HFFc6 (cell line): ENCODE measurements around the gene BRD7. TPM values are rescaled to one million over a fixed set of nuclear protein-coding genes. Genes with fewer than 3 reads are reported as not detected.
A peak's percentile ranks its signal among the peaks of the same experiment; 100 is the strongest.

ENCODE experiments used
- DNase-seq: peaks from one replicate; pipeline ENCODE4 v3.0.0-alpha.2; 2018
- H3K27ac Mint-ChIP-seq: 2 replicates; pipeline ENCODE4 v1.8.0; 2020; ENCODE audit warnings: mild to moderate bottlenecking, mixed read lengths
- H3K27me3 Mint-ChIP-seq: 2 replicates; pipeline ENCODE4 v1.8.0; 2021; ENCODE audit warnings: mild to moderate bottlenecking, moderate library complexity, mixed read lengths; ENCODE audit not compliant: insufficient read depth
- H3K36me3 Mint-ChIP-seq: 2 replicates; pipeline ENCODE4 v1.8.0; 2021; ENCODE audit warnings: low read depth, mixed read lengths
- H3K4me1 Mint-ChIP-seq: 2 replicates; pipeline ENCODE4 v1.8.0; 2020; ENCODE audit warnings: low read depth, mixed read lengths
- H3K4me3 Mint-ChIP-seq: 2 replicates; pipeline ENCODE4 v1.8.0; 2020; ENCODE audit warnings: mild to moderate bottlenecking, moderate library complexity, mixed read lengths
- H3K9me3 Mint-ChIP-seq: 2 replicates; pipeline ENCODE4 v1.8.0; 2020; ENCODE audit warnings: mild to moderate bottlenecking, mixed read lengths
- total RNA-seq, 6 experiments: library from RNA; stranded (reverse); fragmentation: NEBNext Ultra II Directional; extraction: Animal tissue kit (Norgen Biotek cat#: 25700); gene quantifications; 2 replicates in 1 of 6; 3 replicates in 5 of 6; pipeline ENCODE4 v1.2.3, GENCODE V29; 2021
- TF ChIP-seq, protein P1 (sequence below): fragments of 200-600 bp; sonication (generic); IDR thresholded peaks from 2 replicates; pipeline ENCODE4 v1.5.0; 2021; ENCODE audit warnings: antibody characterized with exemption, mild to moderate bottlenecking

The BRD7 gene
- total RNA-seq, 6 experiments from 2014 or later: 50.5 to 65.0 (median 63.0) TPM

DNA sequence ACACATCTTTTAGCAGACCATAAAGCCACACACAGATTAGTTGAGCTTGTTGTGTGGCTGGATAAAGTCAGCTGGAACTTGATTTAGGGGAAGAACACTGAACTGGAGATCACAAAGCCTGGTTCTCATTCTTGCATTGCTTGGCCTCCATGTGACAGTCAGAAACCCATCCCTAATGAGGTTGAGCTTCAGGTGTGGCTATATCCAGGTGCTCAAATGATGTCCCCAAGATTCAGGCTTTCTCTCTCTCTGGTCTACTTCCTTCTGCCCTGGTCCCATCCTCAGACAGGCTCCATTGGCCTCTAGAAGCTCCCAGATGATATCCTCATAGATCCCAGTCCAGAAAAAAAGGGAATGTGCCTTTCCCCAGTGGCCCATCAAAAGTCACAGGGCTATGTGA lies 9.6 kb upstream of the BRD7 start:
- Mint-ChIP-seq H3K9me3 (no peaks in the 10 kb centered on the region), H3K4me3 (no peak overlapping the region), H3K27ac (no peak overlapping the region), H3K36me3 (no peaks in the 10 kb centered on the region), H3K4me1 (peaks cover 2% of the 10 kb centered on the region; the same call in 1 of the 2 replicates), H3K27me3 (peaks cover 18% of the 10 kb centered on the region)
- no peak for DNase-seq
- TF ChIP-seq, protein P1, sequence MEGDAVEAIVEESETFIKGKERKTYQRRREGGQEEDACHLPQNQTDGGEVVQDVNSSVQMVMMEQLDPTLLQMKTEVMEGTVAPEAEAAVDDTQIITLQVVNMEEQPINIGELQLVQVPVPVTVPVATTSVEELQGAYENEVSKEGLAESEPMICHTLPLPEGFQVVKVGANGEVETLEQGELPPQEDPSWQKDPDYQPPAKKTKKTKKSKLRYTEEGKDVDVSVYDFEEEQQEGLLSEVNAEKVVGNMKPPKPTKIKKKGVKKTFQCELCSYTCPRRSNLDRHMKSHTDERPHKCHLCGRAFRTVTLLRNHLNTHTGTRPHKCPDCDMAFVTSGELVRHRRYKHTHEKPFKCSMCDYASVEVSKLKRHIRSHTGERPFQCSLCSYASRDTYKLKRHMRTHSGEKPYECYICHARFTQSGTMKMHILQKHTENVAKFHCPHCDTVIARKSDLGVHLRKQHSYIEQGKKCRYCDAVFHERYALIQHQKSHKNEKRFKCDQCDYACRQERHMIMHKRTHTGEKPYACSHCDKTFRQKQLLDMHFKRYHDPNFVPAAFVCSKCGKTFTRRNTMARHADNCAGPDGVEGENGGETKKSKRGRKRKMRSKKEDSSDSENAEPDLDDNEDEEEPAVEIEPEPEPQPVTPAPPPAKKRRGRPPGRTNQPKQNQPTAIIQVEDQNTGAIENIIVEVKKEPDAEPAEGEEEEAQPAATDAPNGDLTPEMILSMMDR: no peak

DNA sequence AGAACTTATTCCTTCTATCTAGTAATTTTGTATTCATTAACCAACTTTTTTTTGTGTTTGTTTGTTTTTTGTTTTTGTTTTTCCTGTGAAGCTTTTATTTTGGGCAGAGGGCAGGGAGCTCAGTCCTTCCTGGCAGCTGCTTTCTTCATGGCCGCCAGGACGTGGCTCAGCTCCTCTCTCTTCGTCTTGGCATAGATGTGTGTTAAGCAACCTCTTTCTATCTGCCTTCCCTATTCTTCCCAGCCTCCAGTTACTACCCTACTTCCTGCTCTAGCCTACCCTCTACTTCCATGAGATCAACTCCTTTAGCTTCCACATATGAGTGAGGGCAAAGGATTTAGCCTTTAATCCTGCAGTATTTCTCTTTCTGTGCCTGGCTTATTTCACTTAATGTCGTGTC lies 8.2 kb upstream of the BRD7 start:
- peaks cover 20% of the 10 kb centered on the region for H3K27me3 Mint-ChIP-seq
- H3K27ac Mint-ChIP-seq: no peak overlapping the region
- peaks cover 6% of the 10 kb centered on the region; the same call in 1 of the 2 replicates for H3K4me1 Mint-ChIP-seq
- no peak overlapping the region for H3K4me3 Mint-ChIP-seq
- no peaks in the 10 kb centered on the region for H3K36me3 Mint-ChIP-seq
- no peak for DNase-seq
- no peaks in the 10 kb centered on the region for H3K9me3 Mint-ChIP-seq
- TF ChIP-seq, protein P1: no peak

DNA sequence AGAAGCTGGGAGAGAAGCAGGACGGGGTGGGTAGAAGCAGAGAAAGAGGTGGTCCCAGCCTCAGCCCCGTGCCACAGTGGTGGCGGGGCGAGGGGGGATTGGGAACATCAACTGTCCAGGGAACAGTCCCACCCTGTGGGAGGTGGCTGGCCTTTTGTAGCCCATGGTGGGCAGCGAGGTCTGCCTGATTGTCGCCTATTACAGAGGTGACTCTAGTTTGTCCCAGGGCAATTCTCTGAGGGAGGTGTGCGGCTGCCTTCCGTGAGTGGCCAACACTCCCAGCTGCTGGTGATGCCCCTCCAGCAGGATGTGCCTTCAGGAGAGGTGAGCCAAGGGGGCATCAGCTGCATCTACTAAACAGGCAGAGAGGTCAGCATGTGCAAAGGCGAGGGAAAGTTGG lies 5.0 kb upstream of the BRD7 start:
- peaks cover 24% of the 10 kb centered on the region for H3K27me3 Mint-ChIP-seq
- peaks cover 12% of the 10 kb centered on the region; the same call in 1 of the 2 replicates for H3K4me1 Mint-ChIP-seq
- H3K36me3 Mint-ChIP-seq: no peaks in the 10 kb centered on the region
- no peak overlapping the region for H3K4me3 Mint-ChIP-seq
- H3K27ac Mint-ChIP-seq: no peak overlapping the region
- TF ChIP-seq, protein P1: no peak
- H3K9me3 Mint-ChIP-seq: no peaks in the 10 kb centered on the region
- DNase-seq: no peak

DNA sequence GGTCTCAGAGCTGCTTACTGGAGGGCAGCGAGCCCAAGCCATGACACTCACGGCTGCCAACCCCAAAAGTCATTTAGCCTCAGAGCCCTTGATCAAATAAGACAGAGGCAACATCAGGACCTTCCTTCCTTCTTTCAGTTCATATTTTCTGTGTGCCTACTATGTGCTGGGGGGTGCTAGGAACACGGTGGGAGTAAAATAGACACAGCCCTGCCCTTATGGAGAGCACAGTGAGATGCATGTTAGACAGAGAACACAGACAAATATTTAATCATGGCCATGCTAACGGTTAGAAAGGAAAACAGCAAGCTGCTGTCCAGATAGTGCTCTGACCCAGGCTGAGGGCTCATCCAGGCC lies 4.5 kb upstream of the BRD7 start:
- DNase-seq: no peak
- TF ChIP-seq, protein P1: no peak
- no peak overlapping the region for H3K27ac Mint-ChIP-seq

DNA sequence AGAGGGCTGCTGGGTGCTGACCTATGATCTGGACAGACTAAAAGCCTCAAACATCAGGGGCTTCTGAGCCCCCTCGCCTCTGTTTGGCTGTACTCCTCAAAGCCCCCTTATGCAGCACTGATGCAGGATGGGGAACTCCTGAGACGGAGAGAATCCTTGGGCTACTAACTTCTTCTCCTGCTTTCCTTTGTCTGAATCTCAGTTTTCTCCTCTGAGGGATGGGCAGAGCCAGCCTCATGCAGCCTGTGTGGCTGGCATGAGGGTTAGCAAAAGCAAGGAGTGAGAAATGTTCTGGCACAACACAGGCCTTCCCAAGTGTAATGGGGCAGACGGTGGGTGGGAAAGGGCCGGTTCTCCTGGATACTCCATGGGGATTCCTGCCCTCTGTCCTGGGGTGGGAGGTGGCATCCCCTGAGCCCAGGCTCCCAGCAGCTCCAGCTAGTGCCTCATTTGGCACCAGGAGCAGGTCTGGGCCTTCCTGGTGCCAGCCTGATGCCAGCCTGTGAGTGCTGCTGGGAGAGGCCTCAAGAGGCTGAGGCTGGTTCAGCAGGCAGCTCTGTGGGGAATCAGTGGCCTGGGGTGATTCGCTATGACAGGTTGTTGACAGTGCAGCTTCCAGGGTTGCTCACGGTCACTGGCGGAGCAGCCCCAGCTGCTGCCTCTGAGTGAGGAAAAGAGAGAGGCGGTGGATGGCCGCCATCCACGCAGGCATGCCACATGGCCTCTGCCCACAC lies 4.0 kb upstream of the BRD7 start:
- peak; percentile 18 for DNase-seq
- H3K36me3 Mint-ChIP-seq: peaks cover 5% of the 10 kb centered on the region; the same call in 1 of the 2 replicates
- TF ChIP-seq, protein P1: no peak
- peaks cover 20% of the 10 kb centered on the region for H3K27me3 Mint-ChIP-seq
- H3K4me1 Mint-ChIP-seq: peaks cover 18% of the 10 kb centered on the region
- no peaks in the 10 kb centered on the region for H3K9me3 Mint-ChIP-seq
- H3K27ac Mint-ChIP-seq: no peak overlapping the region
- no peak overlapping the region for H3K4me3 Mint-ChIP-seq

More for the DNA sequence above, 4.5 kb upstream of the BRD7 start:
- no peaks in the 10 kb centered on the region for H3K36me3 Mint-ChIP-seq
- no peak overlapping the region for H3K4me3 Mint-ChIP-seq
- H3K4me1 Mint-ChIP-seq: peaks cover 12% of the 10 kb centered on the region
- no peaks in the 10 kb centered on the region for H3K9me3 Mint-ChIP-seq
- peaks cover 20% of the 10 kb centered on the region for H3K27me3 Mint-ChIP-seq
